K562 (cell line): Measurements from ENCODE around the gene SLC25A51. TPM values are rescaled to one million over a fixed set of nuclear protein-coding genes. Genes with fewer than 3 reads are reported as not detected.

Experiments used
- ATAC-seq: fragments of 200-7000 bp; cut with Tn5 transposase; 3 replicates; pipeline ENCODE4 v1.9.1; 2020; ENCODE audit warnings: moderate library complexity
- BruUV-seq: library from RNA; stranded (reverse); fragments of 400-500 nt; replicated peaks from 2 replicates; lab custom pipeline; 2021; lab: Mats Ljungman, UMichigan
- CTCF ChIA-PET: fragments of 300-600 bp; formaldehyde crosslinking; extraction: SDS; loops from one replicate; lab custom pipeline; 2021; ENCODE audit warnings: low intra/inter-chr PET ratio; lab: Yijun Ruan, JAX
- POLR2A ChIA-PET: fragments of 300-600, 350-650 bp; sonication (Branson Sonifier 250); formaldehyde crosslinking; extraction: SDS; loops from one replicate; lab custom pipeline; 2021; ENCODE audit warnings: antibody characterized with exemption, inconsistent platforms; lab: Yijun Ruan, JAX
- DNase-seq, 4 experiments: peaks; one replicate each; pipeline versions ENCODE4 v3.0.0 to v3.0.0-alpha.2; 2011 to 2018; ENCODE audit warnings: low spot score in 3 of 4, mixed read lengths in 3 of 4; ENCODE audit errors: extremely low read depth in 1 of 4
- FAIRE-seq: peaks from 2 replicates; lab custom pipeline; 2011; peaks lifted over from hg19 to GRCh38; lab: Jason Lieb, UNC
- H2AFZ ChIP-seq: 2 replicates; pipeline ENCODE4 v1.6.0; 2011; ENCODE audit warnings: low read depth, low read length, control low read depth, inconsistent platforms
- H3K27ac ChIP-seq: fragments of 200-600 bp; 3 replicates; pipeline ENCODE4 v1.8.0; 2011; ENCODE audit warnings: low read depth, mild to moderate bottlenecking, control low read depth, inconsistent platforms, low read length, moderate library complexity, mixed read lengths; ENCODE audit errors: extremely low read depth
- H3K27me3 ChIP-seq, 2 experiments: fragments of 300-600 bp in 1 of 2; 2 replicates in 1 of 2; 3 replicates in 1 of 2; pipeline versions ENCODE4 v1.6.0 to v1.8.0; 2011; ENCODE audit warnings: inconsistent platforms in 2 of 2, low read length in 2 of 2, mild to moderate bottlenecking in 1 of 2, mixed read lengths in 1 of 2, moderate library complexity in 1 of 2; ENCODE audit not compliant: control insufficient read depth in 2 of 2, insufficient read depth in 2 of 2
- H3K36me3 ChIP-seq: fragments of 300-600 bp; 3 replicates; pipeline ENCODE4 v1.8.0; 2011; ENCODE audit warnings: mild to moderate bottlenecking, low read length, inconsistent platforms; ENCODE audit not compliant: control insufficient read depth, insufficient read depth
- H3K4me1 ChIP-seq, 2 experiments: fragments of 200-600 bp in 1 of 2; replicated peaks in 1 of 2; 2 replicates in 1 of 2; 3 replicates in 1 of 2; pipeline versions ENCODE4 v1.5.1 to v1.8.0; 2011; ENCODE audit warnings: inconsistent platforms in 2 of 2, low read length in 2 of 2, mild to moderate bottlenecking in 1 of 2, mixed read lengths in 1 of 2, moderate library complexity in 1 of 2; ENCODE audit not compliant: control insufficient read depth in 2 of 2, insufficient read depth in 2 of 2
- H3K4me2 ChIP-seq: 2 replicates; pipeline ENCODE4 v1.6.1; 2011; ENCODE audit warnings: low read length, control low read depth, inconsistent platforms, mixed read lengths; ENCODE audit not compliant: insufficient read depth
- H3K4me3 ChIP-seq: fragments of 200-600 bp; sonication (generic), shearing (Covaris generic); 2 replicates; pipeline ENCODE4 v1.5.1; 2016; ENCODE audit warnings: control low read depth, inconsistent platforms
- H3K79me2 ChIP-seq: fragments of 200-600 bp; 3 replicates; pipeline ENCODE4 v1.8.0; 2011; ENCODE audit warnings: low read length, inconsistent platforms; ENCODE audit not compliant: control insufficient read depth, insufficient read depth
- H3K9ac ChIP-seq, 2 experiments: 2 replicates each; pipeline versions ENCODE4 v1.6.0 to v1.6.1; 2011; ENCODE audit warnings: low read depth in 2 of 2, low read length in 2 of 2, control low read depth in 1 of 2, inconsistent platforms in 1 of 2, mild to moderate bottlenecking in 1 of 2, mixed read lengths in 1 of 2; ENCODE audit not compliant: insufficient read depth in 1 of 2
- H3K9me1 ChIP-seq: one replicate; pipeline ENCODE4 v1.6.0; 2011; ENCODE audit warnings: inconsistent platforms, mild to moderate bottlenecking, low read length, moderate library complexity; ENCODE audit not compliant: control insufficient read depth, insufficient read depth
- H3K9me3 ChIP-seq: replicated peaks from 2 replicates; pipeline ENCODE4 v1.5.1; 2011; ENCODE audit warnings: low read depth, low read length, inconsistent platforms; ENCODE audit not compliant: control insufficient read depth, insufficient read depth
- H4K20me1 ChIP-seq: replicated peaks from 2 replicates; pipeline ENCODE4 v1.6.1; 2011; ENCODE audit warnings: low read length, inconsistent platforms, mixed read lengths; ENCODE audit not compliant: control insufficient read depth, insufficient read depth
- FOXJ2 ChIP-seq: fragments of 200-800 bp; sonication (Bioruptor generic); IDR thresholded peaks from 2 replicates; pipeline ENCODE4 v1.6.1; 2016; ENCODE audit warnings: missing genetic modification characterization, missing compliant biosample characterization
- FOXP1 ChIP-seq: sonication (generic); formaldehyde crosslinking; IDR thresholded peaks from 2 replicates; pipeline ENCODE4 v1.8.0; 2022; ENCODE audit warnings: mild to moderate bottlenecking, missing genetic modification reagents
- MIER1 ChIP-seq: fragments of 450-650 bp; IDR thresholded peaks from 2 replicates; pipeline ENCODE4 v1.6.1; 2016; ENCODE audit warnings: antibody characterized with exemption, mild to moderate bottlenecking, low read depth
- PYGO2 ChIP-seq: fragments of 450-650 bp; IDR thresholded peaks from 2 replicates; pipeline ENCODE4 v1.6.1; 2016; ENCODE audit warnings: mild to moderate bottlenecking, missing genetic modification characterization, moderate library complexity, missing compliant biosample characterization
- SMAD3 ChIP-seq: fragments of 450-650 bp; formaldehyde crosslinking; conservative IDR thresholded peaks from 2 replicates; pipeline ENCODE4 v1.4.0; 2020; ENCODE audit warnings: mild to moderate bottlenecking
- ZNF124 ChIP-seq: sonication (generic); formaldehyde crosslinking; IDR thresholded peaks from 2 replicates; pipeline ENCODE4 v1.8.1; 2022; ENCODE audit warnings: missing genetic modification reagents
- WGBS: fragments of 100-300 bp; shearing (Covaris generic); methylation state at CpG from one replicate; pipeline ENCODE4 v1.1.6; 2016; ENCODE audit warnings: low coverage, mixed read lengths; ENCODE audit not compliant: insufficient coverage; ENCODE audit errors: missing lambda C conversion rate; 5-methylcytosine and 5-hydroxymethylcytosine counted together
- in situ Hi-C: fragments of 300-500 bp; cut with MboI; formaldehyde crosslinking; loops from 4 replicates; pipeline ENCODE4 v1.15.0; 2018; ENCODE audit warnings: inconsistent platforms, mixed read lengths
- intact Hi-C: fragments of 100-400 bp; cut with micrococcal nuclease; formaldehyde crosslinking; loops from 2 replicates; pipeline ENCODE4 v1.14.2; 2022
- polyA plus RNA-seq, 8 experiments: library from polyadenylated mRNA; depleted of rRNA in 4 of 8; stranded (reverse) in 5 of 8; unstranded in 3 of 8; fragments of >200 nt; fragmentation: Nextera tagmentation in 2 of 8; fragmentation: Illumina TruSeq in 1 of 8; extraction: Ambion mirVana in 2 of 8; extraction: Trizol in 1 of 8; gene quantifications; 2 replicates each; pipeline versions ENCODE4 v1.2.1 to v1.2.3, GENCODE V29; 2011 to 2014; ENCODE audit warnings: inconsistent platforms in 1 of 8, missing spikeins in 1 of 8
- total RNA-seq, 7 experiments: library from RNA; depleted of rRNA in 6 of 7; stranded (reverse); fragments of >200 nt in 6 of 7; fragmentation: Illumina TruSeq in 2 of 7; extraction: Trizol in 2 of 7; gene quantifications; 2 replicates each; pipeline versions ENCODE4 v1.2.1 to v1.2.3, GENCODE V29; 2011 to 2021; ENCODE audit warnings: low replicate concordance in 1 of 7
- TF ChIP-seq, protein P1 (sequence below): fragments of 250-450 bp; sonication (Bioruptor Pico); IDR thresholded peaks from 2 replicates; pipeline ENCODE4 v1.4.0; 2020
- TF ChIP-seq, protein P2 (sequence below), 2 experiments: fragments of 450-650 bp; formaldehyde crosslinking in 1 of 2; IDR thresholded peaks; 2 replicates each; pipeline versions ENCODE4 v1.4.0 to v1.6.1; 2014 to 2020; ENCODE audit warnings: mild to moderate bottlenecking in 2 of 2, borderline replicate concordance in 1 of 2, low read depth in 1 of 2
- TF ChIP-seq, protein P3 (sequence below): sonication (generic); formaldehyde crosslinking; IDR thresholded peaks from 2 replicates; pipeline ENCODE4 v1.8.1; 2023; ENCODE audit warnings: mild to moderate bottlenecking, missing genetic modification reagents
- TF ChIP-seq, protein P4 (sequence below), 2 experiments: fragments of 250-450 bp in 1 of 2; fragments of 450-650 bp in 1 of 2; sonication (Bioruptor Pico) in 1 of 2; IDR thresholded peaks; 2 replicates each; pipeline versions ENCODE4 v1.6.1 to v1.8.0; 2016 to 2021; ENCODE audit warnings: mild to moderate bottlenecking in 2 of 2, moderate library complexity in 2 of 2, missing compliant biosample characterization in 1 of 2, missing genetic modification characterization in 1 of 2

The SLC25A51 gene
- total and polyA plus RNA-seq, 9 of the 15 experiments (the other 6 are each of a cell fraction or from before 2014, with no cell fraction given), result 9.1 to 40.7 (median 24.5) TPM

DNA sequence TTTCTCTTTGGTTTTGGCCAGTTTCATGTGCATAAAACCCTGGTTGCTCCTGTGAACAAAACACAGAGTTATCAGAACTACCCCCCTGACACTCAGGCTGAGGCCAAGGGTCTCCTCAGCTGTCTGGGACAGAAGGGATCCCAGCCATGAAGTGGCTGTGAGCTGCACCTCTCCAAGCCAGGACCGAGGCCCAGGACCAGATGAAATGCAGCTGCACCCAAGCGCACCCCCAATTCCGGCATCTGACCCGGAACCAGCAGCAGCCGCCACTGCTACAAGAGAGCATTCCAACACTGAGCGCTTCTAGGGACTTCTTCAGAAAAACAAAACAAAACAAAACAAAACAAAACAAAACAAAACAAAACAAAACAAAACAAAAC lies 16.0 kb upstream of the SLC25A51 start:
- 94% methylated on average over 6 of the region's 6 CpGs for WGBS
- peaks cover 11 to 31% of the 10 kb centered on the region in 2 experiments; a peak in 4 of 5 replicates for H3K4me1 ChIP-seq
- H4K20me1 ChIP-seq, result peaks cover 10% of the 10 kb centered on the region; the same call in 1 of the 2 replicates
- ChIA-PET CTCF (interaction anchor here (0.6 kb wide), 1 partner anchor 149 kb away, joined by 4 read pairs; the partner anchor contains the start of gene SHB), POLR2A (interaction anchor here (0.7 to 1.5 kb wide), 2 partner anchors 49 to 924 kb away, joined by 3 read pairs; no protein-coding TSS in a partner anchor)
- no peak overlapping the region for H3K27ac ChIP-seq
- H3K4me2 ChIP-seq, result no peak overlapping the region
- no peak overlapping the region for H3K4me3 ChIP-seq
- H3K36me3 ChIP-seq, result peaks cover 11% of the 10 kb centered on the region; the same call in 1 of the 3 replicates
- H2AFZ ChIP-seq, result no peak overlapping the region
- intact Hi-C loops (no loop called here), in situ Hi-C loops (no loop called here)
- no peaks in the 10 kb centered on the region for H3K9me1 ChIP-seq
- no peaks in the 10 kb centered on the region for H3K27me3 ChIP-seq
- DNase-seq, result no peak
- H3K9ac ChIP-seq, result peak overlapping the region in 1 of 2 experiments; percentile 19; a peak in 1 of 4 replicates
- no peaks in the 10 kb centered on the region for H3K79me2 ChIP-seq
- no peak for ATAC-seq
- no peaks in the 10 kb centered on the region for H3K9me3 ChIP-seq
- FAIRE-seq, result no peak
- BruUV-seq, result no TSS peak
- TF ChIP-seq FOXP1 (CRISPR knock-in tag) (no peak), PYGO2 (tag) (no peak), FOXJ2 (tag) (no peak), SMAD3 (CRISPR knock-in tag) (no peak), ZNF124 (CRISPR knock-in tag) (no peak), MIER1 (no peak)
- TF ChIP-seq, protein P1, sequence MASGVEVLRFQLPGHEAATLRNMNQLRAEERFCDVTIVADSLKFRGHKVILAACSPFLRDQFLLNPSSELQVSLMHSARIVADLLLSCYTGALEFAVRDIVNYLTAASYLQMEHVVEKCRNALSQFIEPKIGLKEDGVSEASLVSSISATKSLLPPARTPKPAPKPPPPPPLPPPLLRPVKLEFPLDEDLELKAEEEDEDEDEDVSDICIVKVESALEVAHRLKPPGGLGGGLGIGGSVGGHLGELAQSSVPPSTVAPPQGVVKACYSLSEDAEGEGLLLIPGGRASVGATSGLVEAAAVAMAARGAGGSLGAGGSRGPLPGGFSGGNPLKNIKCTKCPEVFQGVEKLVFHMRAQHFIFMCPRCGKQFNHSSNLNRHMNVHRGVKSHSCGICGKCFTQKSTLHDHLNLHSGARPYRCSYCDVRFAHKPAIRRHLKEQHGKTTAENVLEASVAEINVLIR (CRISPR knock-in tag), result no peak
- TF ChIP-seq, protein P2, sequence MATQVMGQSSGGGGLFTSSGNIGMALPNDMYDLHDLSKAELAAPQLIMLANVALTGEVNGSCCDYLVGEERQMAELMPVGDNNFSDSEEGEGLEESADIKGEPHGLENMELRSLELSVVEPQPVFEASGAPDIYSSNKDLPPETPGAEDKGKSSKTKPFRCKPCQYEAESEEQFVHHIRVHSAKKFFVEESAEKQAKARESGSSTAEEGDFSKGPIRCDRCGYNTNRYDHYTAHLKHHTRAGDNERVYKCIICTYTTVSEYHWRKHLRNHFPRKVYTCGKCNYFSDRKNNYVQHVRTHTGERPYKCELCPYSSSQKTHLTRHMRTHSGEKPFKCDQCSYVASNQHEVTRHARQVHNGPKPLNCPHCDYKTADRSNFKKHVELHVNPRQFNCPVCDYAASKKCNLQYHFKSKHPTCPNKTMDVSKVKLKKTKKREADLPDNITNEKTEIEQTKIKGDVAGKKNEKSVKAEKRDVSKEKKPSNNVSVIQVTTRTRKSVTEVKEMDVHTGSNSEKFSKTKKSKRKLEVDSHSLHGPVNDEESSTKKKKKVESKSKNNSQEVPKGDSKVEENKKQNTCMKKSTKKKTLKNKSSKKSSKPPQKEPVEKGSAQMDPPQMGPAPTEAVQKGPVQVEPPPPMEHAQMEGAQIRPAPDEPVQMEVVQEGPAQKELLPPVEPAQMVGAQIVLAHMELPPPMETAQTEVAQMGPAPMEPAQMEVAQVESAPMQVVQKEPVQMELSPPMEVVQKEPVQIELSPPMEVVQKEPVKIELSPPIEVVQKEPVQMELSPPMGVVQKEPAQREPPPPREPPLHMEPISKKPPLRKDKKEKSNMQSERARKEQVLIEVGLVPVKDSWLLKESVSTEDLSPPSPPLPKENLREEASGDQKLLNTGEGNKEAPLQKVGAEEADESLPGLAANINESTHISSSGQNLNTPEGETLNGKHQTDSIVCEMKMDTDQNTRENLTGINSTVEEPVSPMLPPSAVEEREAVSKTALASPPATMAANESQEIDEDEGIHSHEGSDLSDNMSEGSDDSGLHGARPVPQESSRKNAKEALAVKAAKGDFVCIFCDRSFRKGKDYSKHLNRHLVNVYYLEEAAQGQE (IDR thresholded peaks at IDR 0.05; ENCODE audit: borderline replicate concordance), result no peak
- TF ChIP-seq, protein P2 (CRISPR knock-in tag; IDR thresholded peaks at IDR 0.05; ENCODE audit: low read depth), result no peak
- TF ChIP-seq, protein P3, sequence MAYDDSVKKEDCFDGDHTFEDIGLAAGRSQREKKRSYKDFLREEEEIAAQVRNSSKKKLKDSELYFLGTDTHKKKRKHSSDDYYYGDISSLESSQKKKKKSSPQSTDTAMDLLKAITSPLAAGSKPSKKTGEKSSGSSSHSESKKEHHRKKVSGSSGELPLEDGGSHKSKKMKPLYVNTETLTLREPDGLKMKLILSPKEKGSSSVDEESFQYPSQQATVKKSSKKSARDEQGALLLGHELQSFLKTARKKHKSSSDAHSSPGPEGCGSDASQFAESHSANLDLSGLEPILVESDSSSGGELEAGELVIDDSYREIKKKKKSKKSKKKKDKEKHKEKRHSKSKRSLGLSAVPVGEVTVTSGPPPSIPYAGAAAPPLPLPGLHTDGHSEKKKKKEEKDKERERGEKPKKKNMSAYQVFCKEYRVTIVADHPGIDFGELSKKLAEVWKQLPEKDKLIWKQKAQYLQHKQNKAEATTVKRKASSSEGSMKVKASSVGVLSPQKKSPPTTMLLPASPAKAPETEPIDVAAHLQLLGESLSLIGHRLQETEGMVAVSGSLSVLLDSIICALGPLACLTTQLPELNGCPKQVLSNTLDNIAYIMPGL, result no peak
- TF ChIP-seq, protein P4, sequence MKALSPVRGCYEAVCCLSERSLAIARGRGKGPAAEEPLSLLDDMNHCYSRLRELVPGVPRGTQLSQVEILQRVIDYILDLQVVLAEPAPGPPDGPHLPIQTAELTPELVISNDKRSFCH (CRISPR knock-in tag; IDR thresholded peaks at IDR 0.05), result no peak
- TF ChIP-seq, protein P4 (tag; IDR thresholded peaks at IDR 0.05), result no peak
